ENCODE data around the gene FAM181A.

DNA sequence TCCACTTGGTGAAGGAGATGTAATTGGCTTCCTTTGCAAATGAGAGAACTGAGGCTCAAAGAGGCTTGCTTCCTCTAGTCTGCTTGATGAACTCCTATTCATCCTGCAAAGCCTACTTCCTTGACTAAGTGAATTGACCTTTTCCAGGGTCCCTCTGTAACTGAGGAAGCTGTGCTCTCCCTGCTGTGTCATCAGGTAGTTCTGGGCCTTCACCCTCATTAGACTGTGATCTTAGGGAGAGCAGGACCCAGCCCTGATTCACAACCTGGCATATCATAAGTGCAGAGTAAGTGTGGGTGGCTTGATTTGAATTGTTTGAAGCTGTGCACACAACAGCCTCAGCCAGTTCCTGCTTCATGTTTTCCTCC, 32.9 kb downstream of the FAM181A start:
- no peak for TF ChIP-seq EZH2 (IDR thresholded peaks at IDR 0.05; ENCODE audit: insufficient read depth, poor library complexity, severe bottlenecking)
- TF ChIP-seq EZH2phosphoT487 (IDR thresholded peaks at IDR 0.05; ENCODE audit: insufficient read depth, low read depth), result no peak
